PC-3 (cell line): ENCODE measurements around the gene HLA-DRA. TPM values are rescaled to one million over a fixed set of nuclear protein-coding genes. Genes with fewer than 3 reads are reported as not detected.
A peak's percentile ranks its signal among the peaks of the same experiment; 100 is the strongest.

Experiments used
- ATAC-seq: fragments of 200-7000 bp; cut with Tn5 transposase; 2 replicates; pipeline ENCODE4 v1.9.1; 2020; ENCODE audit warnings: mild to moderate bottlenecking, moderate library complexity
- BruUV-seq: library from RNA; stranded (reverse); fragments of 400-500 nt; replicated peaks from 2 replicates; lab custom pipeline; 2021; lab: Mats Ljungman, UMichigan
- CTCF ChIA-PET: fragments of 300-600 bp; sonication (Branson Sonifier 250); formaldehyde crosslinking; loops from one replicate; lab custom pipeline; 2022; ENCODE audit warnings: antibody characterized with exemption; lab: Charles Lee
- POLR2A ChIA-PET: fragments of 300-600 bp; sonication (Branson Sonifier 250); formaldehyde crosslinking; loops from one replicate; lab custom pipeline; 2022; ENCODE audit warnings: antibody characterized with exemption; ENCODE audit not compliant: unreplicated experiment; lab: Charles Lee
- DNase-seq: peaks from one replicate; pipeline ENCODE4 v3.0.0-alpha.2; 2015
- H2AFZ ChIP-seq: fragments of 300-600 bp; sonication (generic); 2 replicates; pipeline ENCODE4 v1.6.0; 2016; ENCODE audit warnings: antibody characterized with exemption, low read length
- H3F3A ChIP-seq: fragments of 300-600 bp; sonication (generic); one replicate; pipeline ENCODE4 v1.6.0; 2017; ENCODE audit warnings: antibody characterized with exemption, low read length, control low read depth, mild to moderate bottlenecking; ENCODE audit not compliant: unreplicated experiment
- H3K27ac ChIP-seq: fragments of 300-600 bp; sonication (generic); 2 replicates; pipeline ENCODE4 v1.5.1; 2016; ENCODE audit warnings: mild to moderate bottlenecking, low read length
- H3K27me3 ChIP-seq: fragments of 300-600 bp; sonication (generic); 2 replicates; pipeline ENCODE4 v1.6.1; 2016; ENCODE audit warnings: low read length, mixed read lengths
- H3K36me3 ChIP-seq: fragments of 300-600 bp; sonication (generic); 2 replicates; pipeline ENCODE4 v1.6.1; 2016; ENCODE audit warnings: low read depth, mixed run types, low read length, mixed read lengths
- H3K4me1 ChIP-seq: fragments of 300-600 bp; sonication (generic); 2 replicates; pipeline ENCODE4 v1.5.1; 2016; ENCODE audit warnings: low read length; ENCODE audit not compliant: insufficient read depth
- H3K4me2 ChIP-seq: fragments of 300-600 bp; sonication (generic); 2 replicates; pipeline ENCODE4 v1.6.0; 2016; ENCODE audit warnings: low read length
- H3K4me3 ChIP-seq: fragments of 300-600 bp; sonication (generic); 2 replicates; pipeline ENCODE4 v1.5.1; 2016; ENCODE audit warnings: mild to moderate bottlenecking, low read length, mixed read lengths
- H3K79me2 ChIP-seq: fragments of 300-600 bp; sonication (generic); 2 replicates; pipeline ENCODE4 v1.6.1; 2017; ENCODE audit warnings: low read length, mixed read lengths
- H3K9ac ChIP-seq: fragments of 300-600 bp; sonication (generic); 2 replicates; pipeline ENCODE4 v1.6.0; 2016; ENCODE audit warnings: mild to moderate bottlenecking, low read length
- H3K9me2 ChIP-seq: fragments of 300-600 bp; sonication (generic); replicated peaks from 2 replicates; pipeline ENCODE4 v1.6.1; 2016; ENCODE audit warnings: mixed run types, low read length, mixed read lengths
- H3K9me3 ChIP-seq: fragments of 300-600 bp; sonication (generic); 2 replicates; pipeline ENCODE4 v1.6.1; 2016; ENCODE audit warnings: low read length, mixed read lengths
- H4K20me1 ChIP-seq: fragments of 300-600 bp; sonication (generic); 2 replicates; pipeline ENCODE4 v1.6.1; 2016; ENCODE audit warnings: low read length, mixed read lengths
- EZH2 ChIP-seq: fragments of 300-600 bp; sonication (generic); IDR thresholded peaks from one replicate; pipeline ENCODE4 v1.6.1; 2017; ENCODE audit warnings: antibody characterized with exemption, mild to moderate bottlenecking, low read length; ENCODE audit not compliant: unreplicated experiment
- EZH2phosphoT487 ChIP-seq: fragments of 300-600 bp; sonication (generic); IDR thresholded peaks from 2 replicates; pipeline ENCODE4 v1.6.1; 2018; ENCODE audit warnings: mild to moderate bottlenecking, antibody characterized with exemption, low read length, borderline replicate concordance
- intact Hi-C: fragments of 100-400 bp; cut with micrococcal nuclease; formaldehyde crosslinking; loops from 2 replicates; pipeline ENCODE4 v1.9.0; 2023
- total RNA-seq: library from RNA; depleted of rRNA; stranded (reverse); fragments of >200 nt; gene quantifications from 2 replicates; pipeline ENCODE4 v1.2.3, GENCODE V29; 2014
- TF ChIP-seq, protein P1 (sequence below): fragments of 300-600 bp; sonication (generic); conservative IDR thresholded peaks from 2 replicates; pipeline ENCODE4 v1.5.1; 2017; ENCODE audit warnings: antibody characterized with exemption, low read depth, mild to moderate bottlenecking, low read length

HLA-DRA gene
- total RNA-seq, 1 experiment from 2014 or later: not detected

DNA sequence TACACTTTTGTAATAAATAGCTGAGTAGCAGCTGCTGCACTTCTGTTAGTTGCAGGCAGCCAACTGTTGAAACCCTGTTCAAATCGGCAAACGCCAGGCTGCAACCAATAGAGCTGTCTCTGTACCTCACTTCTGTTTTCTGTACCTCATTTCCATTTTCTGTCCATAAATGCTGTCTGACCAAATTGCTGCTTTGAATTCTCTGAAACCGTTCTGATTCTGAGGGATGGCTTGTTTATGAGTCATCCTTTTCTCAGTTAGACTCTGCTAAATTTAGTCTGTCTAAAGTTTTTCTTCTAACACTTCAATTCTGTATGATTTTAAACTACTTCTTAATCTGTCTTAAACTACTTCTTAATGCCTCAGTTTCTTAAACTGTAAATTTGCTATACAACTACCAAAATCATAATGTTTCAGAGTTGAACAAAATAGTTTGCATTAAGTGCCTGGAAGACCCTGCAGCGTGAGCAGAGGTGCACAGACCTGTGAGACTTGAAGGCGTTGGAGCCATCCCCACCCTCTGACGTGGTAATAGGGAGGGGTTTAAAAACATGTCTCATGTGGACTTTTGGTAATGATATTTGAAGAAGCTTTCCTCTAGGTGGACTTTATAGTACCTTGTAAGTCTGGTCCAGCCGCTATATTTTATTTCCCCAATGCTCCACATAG lies 42.3 kb upstream of the HLA-DRA start:
- peaks cover 14% of the 10 kb centered on the region; the same call in 1 of the 2 replicates for H3K4me1 ChIP-seq
- POLR2A ChIA-PET: interaction anchor here (0.5 kb wide), 1 partner anchor 266 kb away, joined by 4 read pairs; no protein-coding TSS in a partner anchor
- intact Hi-C loops: no loop called here
- no peak overlapping the region for H3K4me2 ChIP-seq
- no peak for TF ChIP-seq EZH2phosphoT487
- no peak for TF ChIP-seq EZH2
- TF ChIP-seq, protein P1, sequence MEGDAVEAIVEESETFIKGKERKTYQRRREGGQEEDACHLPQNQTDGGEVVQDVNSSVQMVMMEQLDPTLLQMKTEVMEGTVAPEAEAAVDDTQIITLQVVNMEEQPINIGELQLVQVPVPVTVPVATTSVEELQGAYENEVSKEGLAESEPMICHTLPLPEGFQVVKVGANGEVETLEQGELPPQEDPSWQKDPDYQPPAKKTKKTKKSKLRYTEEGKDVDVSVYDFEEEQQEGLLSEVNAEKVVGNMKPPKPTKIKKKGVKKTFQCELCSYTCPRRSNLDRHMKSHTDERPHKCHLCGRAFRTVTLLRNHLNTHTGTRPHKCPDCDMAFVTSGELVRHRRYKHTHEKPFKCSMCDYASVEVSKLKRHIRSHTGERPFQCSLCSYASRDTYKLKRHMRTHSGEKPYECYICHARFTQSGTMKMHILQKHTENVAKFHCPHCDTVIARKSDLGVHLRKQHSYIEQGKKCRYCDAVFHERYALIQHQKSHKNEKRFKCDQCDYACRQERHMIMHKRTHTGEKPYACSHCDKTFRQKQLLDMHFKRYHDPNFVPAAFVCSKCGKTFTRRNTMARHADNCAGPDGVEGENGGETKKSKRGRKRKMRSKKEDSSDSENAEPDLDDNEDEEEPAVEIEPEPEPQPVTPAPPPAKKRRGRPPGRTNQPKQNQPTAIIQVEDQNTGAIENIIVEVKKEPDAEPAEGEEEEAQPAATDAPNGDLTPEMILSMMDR: no peak
- no peak for DNase-seq
- H3F3A ChIP-seq: no peaks in the 10 kb centered on the region
- no peaks in the 10 kb centered on the region for H3K27me3 ChIP-seq
- no peak overlapping the region for H2AFZ ChIP-seq
- CTCF ChIA-PET: no interaction called here
- H4K20me1 ChIP-seq: no peaks in the 10 kb centered on the region
- BruUV-seq: no TSS peak
- no peaks in the 10 kb centered on the region for H3K9me2 ChIP-seq
- H3K27ac ChIP-seq: no peak overlapping the region
- no peaks in the 10 kb centered on the region for H3K79me2 ChIP-seq
- H3K36me3 ChIP-seq: no peaks in the 10 kb centered on the region
- no peak overlapping the region for H3K9ac ChIP-seq
- H3K9me3 ChIP-seq: no peaks in the 10 kb centered on the region
- peak; percentile 35; the same call in 1 of the 2 replicates for ATAC-seq
- H3K4me3 ChIP-seq: no peak overlapping the region

- no peak overlapping the region for H2AFZ ChIP-seq
- H3K36me3 ChIP-seq: no peaks in the 10 kb centered on the region
- H3K27me3 ChIP-seq: peaks cover 23% of the 10 kb centered on the region; the same call in 1 of the 2 replicates
- CTCF ChIA-PET: no interaction called here
- H3K4me1 ChIP-seq: peaks cover 6% of the 10 kb centered on the region; the same call in 1 of the 2 replicates
- H3K9me2 ChIP-seq: no peaks in the 10 kb centered on the region
- ATAC-seq: no peak
- BruUV-seq: no TSS peak
- POLR2A ChIA-PET: no interaction called here
- DNase-seq: no peak
- no peak overlapping the region for H3K4me2 ChIP-seq
- H3K27ac ChIP-seq: no peak overlapping the region
- intact Hi-C loops: no loop called here
- no peaks in the 10 kb centered on the region for H3K9me3 ChIP-seq
- no peaks in the 10 kb centered on the region for H3K79me2 ChIP-seq
- no peaks in the 10 kb centered on the region for H3F3A ChIP-seq
- no peak overlapping the region for H3K4me3 ChIP-seq
- TF ChIP-seq EZH2 (no peak), EZH2phosphoT487 (no peak)
- TF ChIP-seq, protein P1: no peak
- H4K20me1 ChIP-seq: no peaks in the 10 kb centered on the region
- no peak overlapping the region for H3K9ac ChIP-seq
Observed at GRCh38 chr6:32401284-32401963, 38.3 kb upstream of the HLA-DRA start.

- Histone ChIP-seq H3K79me2 (no peaks in the 10 kb centered on the region), H3K4me2 (no peak overlapping the region), H3F3A (no peaks in the 10 kb centered on the region), H3K4me3 (no peak overlapping the region), H3K9ac (no peak overlapping the region), H2AFZ (no peak overlapping the region), H3K27ac (no peak overlapping the region), H3K9me2 (no peaks in the 10 kb centered on the region), H3K4me1 (no peaks in the 10 kb centered on the region), H4K20me1 (no peaks in the 10 kb centered on the region), H3K27me3 (peaks cover 23% of the 10 kb centered on the region; the same call in 1 of the 2 replicates), H3K9me3 (no peaks in the 10 kb centered on the region), H3K36me3 (no peaks in the 10 kb centered on the region)
- no TSS peak for BruUV-seq
- ChIA-PET CTCF (no interaction called here), POLR2A (no interaction called here)
- DNase-seq: no peak
- TF ChIP-seq EZH2phosphoT487 (no peak), EZH2 (no peak)
- TF ChIP-seq, protein P1: no peak
- intact Hi-C loops: no loop called here
- ATAC-seq: no peak
Observed at GRCh38 chr6:32402812-32403211, 36.9 kb upstream of the HLA-DRA start.
